Left lobe of liver (tissue), 1 donor: Measurements from ENCODE around the gene CCL13. TPM values are rescaled to one million over a fixed set of nuclear protein-coding genes. Genes with fewer than 3 reads are reported as not detected.

Experiments used
- total RNA-seq: library from RNA; stranded (reverse); gene quantifications from one replicate; pipeline ENCODE4 v1.2.1, GENCODE V29; 2021
- donor health status: DM: no; HTN: yes; CAD: no.

The CCL13 gene
- total RNA-seq, 1 donor from 2014 or later: not detected

Other genes with a start within 250 kb of the CCL13 start
- gene CCL2, start 101.2 kb upstream of the CCL13 start, total RNA-seq: 0.91 TPM
- gene CCL7, start 86.3 kb upstream of the CCL13 start, total RNA-seq: not detected
- not detected for gene CCL11, start 70.7 kb upstream of the CCL13 start, total RNA-seq
- gene CCL8, start 37.0 kb upstream of the CCL13 start, total RNA-seq: not detected
- gene CCL1, start 6.8 kb downstream of the CCL13 start, total RNA-seq: not detected
- 0.65 TPM for gene TMEM132E, start 223.1 kb downstream of the CCL13 start, total RNA-seq